Activated CD4-positive, alpha-beta T cell treated with anti-CD3 and anti-CD28 coated beads for 24 hours (primary cell): Measurements from ENCODE around the gene HMGN4.
A peak's percentile ranks its signal among the peaks of the same experiment; 100 is the strongest.

Experiments
- DNase-seq, 2 donors: peaks; one replicate each; pipeline ENCODE4 v3.0.0-alpha.2; 2020; ENCODE audit warnings: low read depth in 2 of 2

The HMGN4 gene

GRCh38 chr6:26552205-26552604, 14.0 kb downstream of the HMGN4 start:
- no peak for DNase-seq

GRCh38 chr6:26552640-26553188, 14.5 kb downstream of the HMGN4 start:
- no peak for DNase-seq

GRCh38 chr6:26553264-26553634, 15.1 kb downstream of the HMGN4 start:
- peak; percentile 63 to 78 for DNase-seq

GRCh38 chr6:26553635-26554446, 15.7 kb downstream of the HMGN4 start:
- DNase-seq: peak; percentile 77 to 83

- no peak for DNase-seq
These were observed 16.2 kb downstream of the HMGN4 start for GRCh38 chr6:26554447-26554696.

- DNase-seq: peak in 1 of 2 donors; percentile 61
These were observed 16.7 kb downstream of the HMGN4 start for GRCh38 chr6:26554697-26555504.

- DNase-seq: no peak
These were observed 17.5 kb downstream of the HMGN4 start for GRCh38 chr6:26555505-26556262.

GRCh38 chr6:26556263-26557070, 18.3 kb downstream of the HMGN4 start:
- DNase-seq: no peak

GRCh38 chr6:26561533-26562466, 23.6 kb downstream of the HMGN4 start:
- DNase-seq: no peak

GRCh38 chr6:26563488-26563887, 25.3 kb downstream of the HMGN4 start:
- no peak for DNase-seq

- DNase-seq: peak; percentile 98 to 100
These were observed 30.7 kb downstream of the HMGN4 start for GRCh38 chr6:26568601-26569432.

GRCh38 chr6:26569433-26569764, 31.2 kb downstream of the HMGN4 start:
- no peak for DNase-seq

- DNase-seq: no peak
These were observed 32.1 kb downstream of the HMGN4 start for GRCh38 chr6:26570027-26570809.

GRCh38 chr6:26571592-26572296, 33.6 kb downstream of the HMGN4 start:
- peak; percentile 33 to 38 for DNase-seq

- DNase-seq: no peak
These were observed 37.4 kb downstream of the HMGN4 start for GRCh38 chr6:26575494-26575939.

- no peak for DNase-seq
These were observed 38.3 kb downstream of the HMGN4 start for GRCh38 chr6:26576407-26576843.

- peak; percentile 68 to 77 for DNase-seq
These were observed 39.0 kb downstream of the HMGN4 start for GRCh38 chr6:26576929-26577719.
